MM.1S (cell line): ENCODE results near the gene ATL1.
"Not testable (repeated sequence)": the region's sequence is repeated elsewhere in the genome, so short reads cannot be mapped to it uniquely, and the experiment has no call there.

Experiments used
- DNase-seq: peaks from one replicate; pipeline ENCODE4 v3.0.0-alpha.2; 2015
- H2AFZ ChIP-seq: fragments of 300-600 bp; sonication (generic); 2 replicates; pipeline ENCODE4 v1.6.0; 2016; ENCODE audit warnings: antibody characterized with exemption, low read length
- H3F3A ChIP-seq: fragments of 300-600 bp; sonication (generic); 2 replicates; pipeline ENCODE4 v1.6.1; 2016; ENCODE audit warnings: mild to moderate bottlenecking, antibody characterized with exemption, low read length, moderate library complexity, mixed read lengths; ENCODE audit not compliant: insufficient read depth
- H3K27ac ChIP-seq: fragments of 300-600 bp; sonication (generic); 2 replicates; pipeline ENCODE4 v1.5.1; 2016; ENCODE audit warnings: mild to moderate bottlenecking, low read length
- H3K27me3 ChIP-seq: fragments of 300-600 bp; sonication (generic); replicated peaks from 2 replicates; pipeline ENCODE4 v1.6.0; 2016; ENCODE audit warnings: low read length; ENCODE audit not compliant: insufficient read depth
- H3K36me3 ChIP-seq: fragments of 300-600 bp; sonication (generic); replicated peaks from 2 replicates; pipeline ENCODE4 v1.6.1; 2016; ENCODE audit warnings: mild to moderate bottlenecking, low read length, mixed read lengths; ENCODE audit not compliant: insufficient read depth
- H3K4me1 ChIP-seq: fragments of 300-600 bp; sonication (generic); 2 replicates; pipeline ENCODE4 v1.6.1; 2016; ENCODE audit warnings: low read length, mixed read lengths
- H3K4me2 ChIP-seq: fragments of 300-600 bp; sonication (generic); 2 replicates; pipeline ENCODE4 v1.6.0; 2016; ENCODE audit warnings: low read depth, low read length
- H3K4me3 ChIP-seq: fragments of 300-600 bp; sonication (generic); 2 replicates; pipeline ENCODE4 v1.5.1; 2016; ENCODE audit warnings: low read length, mixed read lengths
- H3K79me2 ChIP-seq: fragments of 300-600 bp; sonication (generic); 2 replicates; pipeline ENCODE4 v1.6.1; 2016; ENCODE audit warnings: mixed run types, low read length, mixed read lengths
- H3K9ac ChIP-seq: fragments of 300-600 bp; sonication (generic); 2 replicates; pipeline ENCODE4 v1.6.1; 2016; ENCODE audit warnings: low read length, mixed read lengths
- H3K9me2 ChIP-seq: fragments of 300-600 bp; sonication (generic); replicated peaks from 2 replicates; pipeline ENCODE4 v1.6.1; 2016; ENCODE audit warnings: mild to moderate bottlenecking, low read length, mixed read lengths; ENCODE audit not compliant: insufficient read depth
- H3K9me3 ChIP-seq: fragments of 300-600 bp; sonication (generic); replicated peaks from 2 replicates; pipeline ENCODE4 v1.6.1; 2016; ENCODE audit warnings: mild to moderate bottlenecking, low read length, mixed read lengths; ENCODE audit not compliant: insufficient read depth
- H4K20me1 ChIP-seq: fragments of 300-600 bp; sonication (generic); 2 replicates; pipeline ENCODE4 v1.6.1; 2016; ENCODE audit warnings: mild to moderate bottlenecking, low read length, moderate library complexity, mixed read lengths; ENCODE audit not compliant: insufficient read depth
- EZH2 ChIP-seq: fragments of 300-600 bp; sonication (generic); optimal IDR thresholded peaks from 2 replicates; pipeline ENCODE3; 2017; ENCODE audit warnings: low read depth, mild to moderate bottlenecking, antibody characterized with exemption, low read length, mixed read lengths
- EZH2phosphoT487 ChIP-seq: fragments of 300-600 bp; sonication (generic); IDR thresholded peaks from 2 replicates; pipeline ENCODE4 v1.6.1; 2018; ENCODE audit warnings: antibody characterized with exemption, low read length
- TF ChIP-seq, protein P1 (sequence below): fragments of 300-600 bp; sonication (generic); IDR thresholded peaks from 2 replicates; pipeline ENCODE4 v1.5.1; 2016; ENCODE audit warnings: antibody characterized with exemption, low read length, mixed read lengths

Gene ATL1

DNA sequence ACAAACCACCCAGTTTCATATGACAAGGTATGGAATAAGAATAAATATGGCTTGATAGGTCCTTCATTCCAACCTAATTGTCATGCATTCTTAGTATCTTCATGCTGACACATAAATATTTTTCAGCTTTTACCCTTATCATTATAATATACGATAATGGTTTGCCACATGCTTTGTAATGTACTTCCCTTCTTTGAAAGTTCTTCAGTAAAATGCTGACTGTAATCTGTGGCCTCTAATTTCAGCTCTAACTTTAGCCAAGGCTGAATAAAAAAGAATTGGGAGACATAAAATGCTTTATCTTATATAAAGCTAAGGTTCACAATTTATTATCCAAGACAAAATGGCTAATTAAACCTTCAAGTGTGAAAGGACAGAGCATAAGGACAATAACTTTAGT, 24.9 kb upstream of the ATL1 start:
- TF ChIP-seq, protein P1, sequence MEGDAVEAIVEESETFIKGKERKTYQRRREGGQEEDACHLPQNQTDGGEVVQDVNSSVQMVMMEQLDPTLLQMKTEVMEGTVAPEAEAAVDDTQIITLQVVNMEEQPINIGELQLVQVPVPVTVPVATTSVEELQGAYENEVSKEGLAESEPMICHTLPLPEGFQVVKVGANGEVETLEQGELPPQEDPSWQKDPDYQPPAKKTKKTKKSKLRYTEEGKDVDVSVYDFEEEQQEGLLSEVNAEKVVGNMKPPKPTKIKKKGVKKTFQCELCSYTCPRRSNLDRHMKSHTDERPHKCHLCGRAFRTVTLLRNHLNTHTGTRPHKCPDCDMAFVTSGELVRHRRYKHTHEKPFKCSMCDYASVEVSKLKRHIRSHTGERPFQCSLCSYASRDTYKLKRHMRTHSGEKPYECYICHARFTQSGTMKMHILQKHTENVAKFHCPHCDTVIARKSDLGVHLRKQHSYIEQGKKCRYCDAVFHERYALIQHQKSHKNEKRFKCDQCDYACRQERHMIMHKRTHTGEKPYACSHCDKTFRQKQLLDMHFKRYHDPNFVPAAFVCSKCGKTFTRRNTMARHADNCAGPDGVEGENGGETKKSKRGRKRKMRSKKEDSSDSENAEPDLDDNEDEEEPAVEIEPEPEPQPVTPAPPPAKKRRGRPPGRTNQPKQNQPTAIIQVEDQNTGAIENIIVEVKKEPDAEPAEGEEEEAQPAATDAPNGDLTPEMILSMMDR: no peak
- TF ChIP-seq EZH2phosphoT487: no peak
- no peak for TF ChIP-seq EZH2
- Histone ChIP-seq H3K27ac (no peak overlapping the region), H3F3A (peaks cover 10% of the 10 kb centered on the region; the same call in 1 of the 2 replicates), H4K20me1 (no peaks in the 10 kb centered on the region; the same call in 1 of the 2 replicates), H3K9me3 (no peaks in the 10 kb centered on the region), H3K9ac (no peak overlapping the region), H3K4me2 (no peak overlapping the region), H3K27me3 (no peaks in the 10 kb centered on the region), H3K36me3 (no peaks in the 10 kb centered on the region), H3K79me2 (peaks cover 19% of the 10 kb centered on the region), H2AFZ (no peak overlapping the region), H3K4me1 (0 out of 2 replicates have a peak, but pooled peaks cover 4% of the 10 kb centered on the region), H3K9me2 (no peaks in the 10 kb centered on the region), H3K4me3 (no peak overlapping the region)
- DNase-seq: no peak

DNA sequence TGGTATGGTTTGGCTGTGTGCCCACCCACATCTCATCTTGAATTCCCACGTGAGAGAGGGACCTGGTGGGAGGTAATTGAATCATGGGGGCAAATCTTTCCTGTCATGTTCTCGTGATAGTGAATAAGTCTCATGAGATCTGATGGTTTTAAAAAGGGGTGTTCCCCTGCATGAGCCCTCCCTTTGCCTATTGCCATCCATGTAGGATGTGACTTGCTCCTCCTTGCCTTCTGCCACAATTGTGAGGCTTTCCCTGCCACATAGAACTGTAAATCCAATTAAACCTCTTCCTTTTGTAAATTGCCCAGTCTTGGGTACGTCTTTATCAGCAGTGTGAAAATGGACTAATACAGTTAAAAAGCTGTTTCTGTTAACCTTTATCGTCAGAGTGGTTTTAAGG, 21.9 kb upstream of the ATL1 start:
- not testable (repeated sequence) for H3F3A ChIP-seq, H3K9ac ChIP-seq, DNase-seq, H2AFZ ChIP-seq, H3K4me1 ChIP-seq, H3K9me3 ChIP-seq, H4K20me1 ChIP-seq, H3K27me3 ChIP-seq, H3K4me2 ChIP-seq, H3K79me2 ChIP-seq, H3K36me3 ChIP-seq, H3K9me2 ChIP-seq, H3K4me3 ChIP-seq, H3K27ac ChIP-seq

DNA sequence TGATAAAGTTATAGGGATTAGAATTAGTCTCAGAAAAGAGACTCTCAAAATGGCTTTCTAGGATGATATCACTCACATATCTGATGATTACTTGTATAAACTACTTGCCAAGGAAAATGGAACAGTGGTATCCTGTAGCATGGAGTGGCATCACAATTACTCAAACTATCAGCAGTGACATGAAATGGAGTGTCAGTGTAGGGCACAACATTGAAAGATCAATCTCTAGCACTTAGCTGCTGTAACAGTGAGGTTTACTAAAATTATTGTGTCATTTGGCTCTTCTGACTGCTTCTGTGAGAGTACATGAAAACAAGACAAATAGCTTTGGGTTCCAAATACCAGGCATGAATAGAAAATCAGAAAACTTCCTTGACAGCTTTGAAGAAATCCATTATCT, 20.9 kb upstream of the ATL1 start:
- no peak for DNase-seq
- H3K27ac ChIP-seq: no peak overlapping the region

DNA sequence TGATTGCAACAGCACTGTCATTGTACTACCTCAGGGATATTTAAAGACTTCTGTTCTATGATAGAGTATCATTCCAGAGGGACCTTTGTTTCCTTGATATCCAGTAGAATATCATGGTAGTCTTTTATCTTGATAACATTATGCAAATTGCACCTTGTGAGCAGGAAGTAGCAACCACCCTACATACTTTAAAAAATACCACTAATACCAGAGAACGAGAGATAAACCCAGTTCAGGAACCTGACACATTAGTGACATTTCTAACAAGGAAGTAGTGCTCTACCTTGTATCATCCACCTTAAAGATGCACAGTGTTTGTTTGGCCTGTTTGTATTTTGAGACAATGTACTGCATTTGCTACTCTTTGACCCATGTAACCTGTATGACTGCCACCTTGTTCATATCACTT, 18.8 kb upstream of the ATL1 start:
- Histone ChIP-seq H3K9ac (no peak overlapping the region), H3K4me1 (no peaks in the 10 kb centered on the region), H3K79me2 (no peaks in the 10 kb centered on the region), H3K27ac (no peak overlapping the region), H3K9me2 (no peaks in the 10 kb centered on the region), H3K4me2 (no peak overlapping the region), H4K20me1 (no peaks in the 10 kb centered on the region), H3F3A (no peaks in the 10 kb centered on the region), H3K27me3 (no peaks in the 10 kb centered on the region), H3K4me3 (no peak overlapping the region), H2AFZ (no peak overlapping the region), H3K9me3 (no peaks in the 10 kb centered on the region), H3K36me3 (no peaks in the 10 kb centered on the region)
- DNase-seq: no peak
- TF ChIP-seq EZH2 (no peak), EZH2phosphoT487 (no peak)
- TF ChIP-seq, protein P1: no peak

More for the DNA sequence above, 20.9 kb upstream of the ATL1 start:
- no peaks in the 10 kb centered on the region for H3K9me3 ChIP-seq
- H3K4me3 ChIP-seq: no peak overlapping the region
- H4K20me1 ChIP-seq: no peaks in the 10 kb centered on the region
- no peak overlapping the region for H3K4me2 ChIP-seq
- no peaks in the 10 kb centered on the region for H3K36me3 ChIP-seq
- no peak for TF ChIP-seq EZH2phosphoT487
- TF ChIP-seq EZH2: no peak
- TF ChIP-seq, protein P1: no peak
- H3K9ac ChIP-seq: no peak overlapping the region
- H3K9me2 ChIP-seq: no peaks in the 10 kb centered on the region
- no peaks in the 10 kb centered on the region for H3K4me1 ChIP-seq
- H3K27me3 ChIP-seq: no peaks in the 10 kb centered on the region
- H2AFZ ChIP-seq: no peak overlapping the region
- H3F3A ChIP-seq: no peaks in the 10 kb centered on the region
- H3K79me2 ChIP-seq: no peaks in the 10 kb centered on the region
